HG02623 (cell line): Measurements from ENCODE around the gene ATG101.
A peak's percentile ranks its signal among the peaks of the same experiment; 100 is the strongest.

Source experiments
- ATAC-seq: cut with Tn5 transposase; IDR thresholded peaks from one replicate; pipeline ENCODE4 v1.9.1; 2021; ENCODE audit warnings: moderate library complexity; ENCODE audit not compliant: unreplicated experiment

ATG101 gene

GRCh38 chr12:52069327-52070184, at the start of gene ATG101:
ATG101 (plus strand) TSS chr12:52069978; CDS start chr12:52073651, 3,673 bp downstream.
- ATAC-seq: peak; percentile 95

DNA sequence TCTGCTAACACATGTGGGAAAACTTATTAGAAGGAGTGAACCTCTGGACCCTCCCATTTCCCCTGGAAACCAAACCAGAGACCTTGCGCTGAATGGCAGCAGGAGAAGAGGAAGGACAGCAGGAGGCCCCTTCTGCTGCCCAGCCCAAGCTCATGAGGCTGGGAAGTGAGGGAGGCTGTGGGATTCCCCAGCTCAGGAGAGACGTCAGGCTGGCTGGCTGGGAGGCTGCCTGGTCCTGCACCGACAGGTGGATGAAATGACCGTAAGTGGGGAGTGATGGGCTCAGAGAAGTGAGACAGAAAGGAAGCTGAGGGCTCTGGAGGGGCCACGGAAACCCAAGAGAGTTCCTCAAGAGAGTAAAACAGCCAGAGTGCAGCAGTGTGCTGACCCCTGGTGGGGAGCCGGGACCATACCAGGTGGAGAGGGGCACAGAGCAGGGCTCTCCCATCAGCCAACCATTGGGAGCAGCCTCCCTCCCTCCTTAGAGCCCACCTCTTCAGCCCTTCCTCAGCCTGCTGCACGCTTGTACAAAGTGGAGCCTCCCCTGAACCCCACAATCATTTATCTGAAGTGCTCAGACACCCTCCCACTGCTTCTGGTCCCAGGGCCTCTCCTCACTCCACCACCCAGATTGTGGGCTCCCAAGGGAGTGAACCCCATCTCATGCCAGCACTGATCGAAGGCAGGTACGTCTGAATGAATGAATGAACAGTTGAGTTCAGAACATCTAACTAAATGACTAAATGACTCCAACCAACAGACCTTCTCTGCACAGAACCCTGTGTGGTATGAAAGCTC, 49.0 kb upstream of the ATG101 start:
- ATAC-seq: no peak

GRCh38 chr12:52022841-52023181, 47.0 kb upstream of the ATG101 start:
- ATAC-seq: no peak

GRCh38 chr12:52023182-52023975, 46.4 kb upstream of the ATG101 start:
- peak; percentile 38 for ATAC-seq

DNA sequence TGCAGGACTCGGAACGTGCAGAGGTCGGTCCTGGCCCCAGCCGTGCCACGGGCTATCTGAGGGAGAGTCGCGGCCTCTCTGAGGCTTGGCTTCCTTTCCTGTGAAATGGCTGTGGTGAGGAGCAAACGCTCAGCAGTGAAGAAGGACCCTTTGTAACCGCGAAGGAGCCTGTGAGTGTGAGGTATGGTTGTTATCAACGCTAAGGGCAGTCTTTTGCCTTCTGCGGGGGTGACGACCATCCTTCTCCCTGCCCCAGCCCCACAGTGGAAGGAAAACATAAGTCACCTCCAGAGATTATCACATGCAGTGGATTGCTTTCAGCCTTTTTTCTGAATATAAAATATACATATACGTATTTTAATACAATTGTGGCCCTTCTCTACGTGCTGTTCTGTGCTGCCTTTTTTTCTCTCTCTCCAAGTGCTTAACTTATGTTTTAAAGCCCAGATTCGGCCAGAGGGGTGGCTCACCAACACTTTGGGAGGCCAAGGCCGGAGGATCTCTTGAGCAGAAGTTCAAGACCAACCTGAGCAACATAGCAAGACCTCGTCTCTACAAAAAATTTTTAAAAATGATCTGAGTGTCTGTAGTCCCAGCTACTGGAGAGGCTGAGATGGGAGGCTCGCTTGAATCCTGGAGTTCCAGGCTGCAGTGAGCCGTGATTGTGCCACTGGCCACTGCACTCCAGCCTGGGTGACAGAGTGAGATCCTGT, 45.6 kb upstream of the ATG101 start:
- no peak for ATAC-seq

DNA sequence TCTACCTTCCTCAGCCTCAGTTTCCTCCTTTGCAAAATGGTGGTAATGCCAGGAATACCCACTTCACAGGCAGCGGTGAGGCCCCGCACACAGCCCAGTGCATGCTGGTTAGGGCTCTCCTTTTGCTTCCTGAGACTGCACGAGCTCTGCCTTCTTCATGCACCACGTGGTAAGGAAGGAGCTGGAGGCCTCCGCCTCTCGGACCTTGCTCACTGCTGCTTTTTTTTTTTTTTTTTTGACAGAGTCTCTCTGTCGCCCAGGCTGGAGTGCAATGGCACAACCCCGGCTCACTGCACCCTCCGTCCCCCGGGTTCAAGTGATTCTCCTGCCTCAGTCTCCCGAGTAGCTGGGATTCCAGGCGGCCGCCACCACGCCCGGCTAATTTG, 44.9 kb upstream of the ATG101 start:
- ATAC-seq: no peak

GRCh38 chr12:52026263-52026662, 43.5 kb upstream of the ATG101 start:
- no peak for ATAC-seq

GRCh38 chr12:52027085-52027843, 42.5 kb upstream of the ATG101 start:
- no peak for ATAC-seq

GRCh38 chr12:52029685-52030084, 40.1 kb upstream of the ATG101 start:
- no peak for ATAC-seq

- ATAC-seq: no peak
These were observed 37.4 kb upstream of the ATG101 start for GRCh38 chr12:52032446-52032803.

DNA sequence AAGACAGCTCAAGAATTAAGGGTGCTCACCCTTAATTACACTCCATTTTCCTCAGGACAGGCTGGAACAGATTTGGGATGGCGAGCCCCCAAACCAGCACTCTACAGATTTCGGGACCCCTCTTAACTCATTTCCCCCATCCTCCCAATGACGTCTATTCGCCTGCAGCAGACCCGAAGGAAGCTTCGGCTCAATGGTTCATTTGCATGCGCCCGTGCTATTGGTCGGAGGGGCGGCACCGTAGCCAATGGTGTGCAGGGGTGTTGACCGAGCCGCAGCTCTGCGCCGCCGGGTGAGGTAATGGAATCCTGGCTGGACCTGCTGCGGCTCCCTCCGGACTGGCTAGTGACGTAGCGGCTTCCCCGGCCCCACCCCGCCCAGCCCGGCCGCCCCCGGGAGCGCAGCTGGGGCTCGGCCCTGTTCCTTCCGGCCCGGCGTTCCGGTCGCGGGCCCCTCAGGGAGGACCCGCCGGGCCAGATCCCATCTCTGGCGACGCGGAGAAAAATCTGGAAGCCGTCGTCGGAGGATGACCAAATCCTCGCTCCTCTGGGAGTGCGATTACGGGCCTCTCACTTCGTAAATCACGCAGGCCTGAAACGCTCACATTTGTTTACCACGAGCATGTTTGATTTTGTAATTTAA, 36.9 kb upstream of the ATG101 start:
- ATAC-seq: peak; percentile 94

- no peak for ATAC-seq
These were observed 36.2 kb upstream of the ATG101 start for GRCh38 chr12:52033446-52034140.

- ATAC-seq: no peak
These were observed 34.6 kb upstream of the ATG101 start for GRCh38 chr12:52035190-52035589.

DNA sequence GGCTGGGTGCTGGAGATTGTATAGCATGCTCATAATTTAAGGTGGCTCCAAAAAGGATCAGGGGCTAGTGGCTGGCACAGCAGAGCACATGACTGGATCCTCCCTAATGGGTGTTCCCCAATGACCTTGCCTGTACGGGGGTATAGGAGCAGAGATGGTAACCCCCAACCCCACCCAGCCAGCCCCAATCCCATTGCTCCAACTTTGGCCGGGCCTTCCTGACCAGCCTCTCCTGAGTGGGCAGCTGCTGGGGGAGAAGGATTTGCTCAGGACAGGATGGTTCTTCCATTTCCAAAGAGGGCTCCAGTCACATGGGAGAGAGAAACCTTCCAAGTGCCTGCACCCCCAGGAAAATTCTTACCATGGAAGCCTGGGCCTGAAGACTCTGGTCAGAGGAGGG, 33.9 kb upstream of the ATG101 start:
- no peak for ATAC-seq

DNA sequence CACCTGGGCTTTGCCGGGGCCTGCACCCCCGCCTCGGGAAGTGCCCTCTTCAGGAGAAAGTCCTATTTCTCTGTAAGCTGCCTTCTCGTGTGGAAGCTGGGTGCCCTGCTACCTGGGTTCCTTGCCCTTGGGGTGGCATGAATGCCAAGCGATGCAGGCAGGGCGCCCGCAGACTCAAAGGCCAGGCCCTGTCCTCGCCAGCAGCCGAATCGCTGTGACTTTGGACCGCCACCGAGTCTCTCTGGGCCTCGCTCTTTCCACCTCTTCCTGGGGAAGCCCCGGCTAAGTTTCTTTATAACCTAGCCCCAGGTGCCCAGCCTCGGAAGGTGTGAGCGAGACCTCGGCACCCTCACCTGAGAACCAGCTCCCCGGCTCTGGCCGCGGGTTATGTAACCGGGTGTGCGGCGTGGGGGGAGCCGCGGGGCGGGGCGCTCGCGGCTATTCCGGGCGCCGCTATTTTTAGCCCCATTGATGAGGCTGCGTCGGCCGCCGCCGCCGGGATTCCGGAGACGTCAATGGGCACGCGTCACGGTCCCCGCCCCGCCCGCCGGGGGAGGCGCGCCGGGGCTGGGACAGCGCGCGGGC, 33.1 kb upstream of the ATG101 start:
- ATAC-seq: peak; percentile 34

GRCh38 chr12:52037248-52037861, 32.4 kb upstream of the ATG101 start:
- ATAC-seq: no peak

DNA sequence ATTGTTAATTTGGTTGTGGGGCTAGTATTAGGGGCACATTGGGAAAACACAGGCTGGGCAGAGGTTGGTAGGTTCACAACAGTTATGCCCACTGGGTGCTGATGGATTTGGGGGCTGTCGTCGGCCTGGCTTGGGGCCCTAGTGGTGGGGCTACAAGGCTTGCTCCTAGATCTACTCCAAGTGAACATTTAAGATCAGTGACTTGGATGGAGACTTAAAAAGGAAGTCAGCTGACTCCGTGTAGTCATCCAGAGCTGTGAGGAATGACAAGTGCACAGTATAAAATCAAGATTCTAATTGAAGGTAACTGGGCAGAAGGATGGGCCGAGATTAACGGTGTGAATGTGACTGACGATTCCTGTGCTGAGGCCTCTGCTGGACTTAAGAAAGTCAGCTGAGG, 31.3 kb upstream of the ATG101 start:
- ATAC-seq: no peak

- ATAC-seq: no peak
These were observed 28.7 kb upstream of the ATG101 start for GRCh38 chr12:52041035-52041434.
